Amygdala (tissue), 56 donors: Measurements from ENCODE around the gene STRA6.

Experiments used
- DNase-seq, 56 donors: peaks; one replicate each; lab custom pipeline; 2025; lab: John Stamatoyannopoulos, UW

STRA6 gene

DNA sequence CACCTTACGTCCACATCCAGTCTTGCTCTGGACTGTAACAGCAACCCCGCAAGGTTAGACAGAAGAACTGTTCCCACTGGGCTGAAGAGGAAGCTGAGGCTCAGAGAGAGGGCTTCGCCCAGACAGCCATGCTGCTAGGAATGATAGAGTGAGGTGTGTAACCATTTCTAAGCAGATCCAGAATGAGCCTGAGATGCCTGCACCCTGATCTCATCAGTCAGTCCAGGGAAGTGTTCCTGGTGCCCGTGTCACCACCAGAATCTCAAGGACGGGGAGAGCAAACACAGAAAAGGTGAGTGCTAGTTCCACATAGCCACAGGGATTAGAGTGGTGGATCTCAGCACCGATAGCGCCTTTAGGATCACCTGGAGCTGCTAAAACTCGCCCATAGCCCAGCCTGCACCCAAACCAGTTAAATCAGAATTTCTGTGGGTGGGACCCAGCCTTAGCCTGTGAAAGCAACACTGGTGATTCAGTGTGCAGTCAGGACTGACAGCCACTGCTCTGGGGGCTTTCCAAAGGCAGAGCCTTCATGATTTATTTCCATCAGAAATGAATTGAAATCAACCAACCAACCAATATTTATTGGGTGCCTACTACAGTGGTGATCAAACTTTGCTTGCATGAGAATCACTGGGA lies 16.8 kb downstream of the STRA6 start:
- DNase-seq, result no peak

- no peak for DNase-seq
Measured at GRCh38 chr15:74184582-74185091, 17.9 kb downstream of the STRA6 start.

- no peak for DNase-seq
Measured at GRCh38 chr15:74182131-74182530, 20.5 kb downstream of the STRA6 start.

GRCh38 chr15:74180881-74181602 lies 21.5 kb downstream of the STRA6 start:
- DNase-seq, result no peak

GRCh38 chr15:74179983-74180880 lies 22.4 kb downstream of the STRA6 start:
- no peak for DNase-seq

GRCh38 chr15:74179101-74179841 lies 23.3 kb downstream of the STRA6 start:
- DNase-seq, result peak in 3 of 56 donors; percentile 10 to 33 (median 22)

GRCh38 chr15:74178326-74179100 lies 24.1 kb downstream of the STRA6 start:
- no peak for DNase-seq

DNA sequence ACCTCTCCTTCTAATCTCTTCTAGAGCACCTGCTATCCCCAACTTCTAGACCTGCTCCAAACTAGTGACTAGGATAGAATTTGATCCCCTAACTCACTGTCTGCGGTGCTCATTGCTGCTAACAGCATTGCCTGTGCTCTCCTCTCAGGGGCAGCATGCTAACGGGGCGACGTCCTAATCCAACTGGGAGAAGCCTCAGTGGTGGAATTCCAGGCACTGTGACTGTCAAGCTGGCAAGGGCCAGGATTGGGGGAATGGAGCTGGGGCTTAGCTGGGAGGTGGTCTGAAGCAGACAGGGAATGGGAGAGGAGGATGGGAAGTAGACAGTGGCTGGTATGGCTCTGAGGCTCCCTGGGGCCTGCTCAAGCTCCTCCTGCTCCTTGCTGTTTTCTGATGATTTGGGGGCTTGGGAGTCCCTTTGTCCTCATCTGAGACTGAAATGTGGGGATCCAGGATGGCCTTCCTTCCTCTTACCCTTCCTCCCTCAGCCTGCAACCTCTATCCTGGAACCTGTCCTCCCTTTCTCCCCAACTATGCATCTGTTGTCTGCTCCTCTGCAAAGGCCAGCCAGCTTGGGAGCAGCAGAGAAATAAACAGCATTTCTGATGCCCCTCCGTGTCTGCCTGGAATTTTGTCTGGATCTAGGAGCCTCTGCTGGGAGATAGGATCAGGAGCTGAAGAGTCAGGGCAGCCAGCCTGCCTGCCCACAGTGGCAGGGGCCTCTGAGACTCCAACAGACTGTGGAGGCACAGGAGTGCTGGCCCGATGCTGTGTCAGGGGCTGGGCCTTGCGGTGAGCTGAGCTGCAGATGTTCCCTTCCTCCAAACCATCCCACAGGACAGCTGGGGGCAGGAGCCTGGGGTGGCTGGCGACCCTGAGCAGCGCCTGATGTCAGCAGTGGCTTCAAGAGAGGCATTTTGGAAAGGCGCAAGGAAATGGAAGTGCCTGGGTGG lies 26.0 kb downstream of the STRA6 start:
- DNase-seq, result no peak

GRCh38 chr15:74175271-74176191 lies 27.1 kb downstream of the STRA6 start:
- DNase-seq, result no peak

- DNase-seq, result no peak
Measured at GRCh38 chr15:74174958-74175253, 27.7 kb downstream of the STRA6 start.

DNA sequence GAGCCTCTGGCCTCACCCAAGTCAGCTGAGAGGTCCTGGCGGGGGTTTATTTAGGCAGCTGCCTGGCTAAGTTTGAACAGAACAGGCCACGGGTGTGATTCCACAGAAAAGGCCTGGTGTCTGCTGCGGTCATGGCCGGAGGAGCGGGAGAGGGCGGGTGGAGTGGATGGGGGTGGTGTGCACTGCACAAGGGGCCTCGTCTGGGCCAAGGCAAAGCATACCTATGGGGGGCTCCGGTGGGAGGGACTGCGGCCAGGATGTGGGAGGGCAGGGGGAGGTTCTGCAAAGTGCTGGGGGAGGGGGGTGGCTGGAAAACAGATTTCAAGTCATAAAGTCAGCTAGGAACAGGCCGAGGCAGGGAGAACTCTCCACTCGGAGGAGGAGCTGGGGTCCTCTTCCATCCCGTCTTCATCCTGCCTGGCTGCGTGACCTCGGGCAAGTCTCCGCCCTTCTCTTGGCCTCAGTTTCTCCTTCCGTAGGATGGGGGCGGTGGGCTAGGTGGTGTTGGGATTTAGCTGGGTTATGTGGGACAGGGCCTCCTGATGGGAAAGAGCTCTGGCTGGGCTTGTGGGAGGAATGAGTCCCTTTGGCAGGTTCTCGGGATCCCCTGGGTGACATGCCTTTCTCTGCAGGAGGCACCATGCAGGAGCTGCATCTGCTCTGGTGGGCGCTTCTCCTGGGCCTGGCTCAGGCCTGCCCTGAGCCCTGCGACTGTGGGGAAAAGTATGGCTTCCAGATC lies 28.2 kb downstream of the STRA6 start:
- DNase-seq, result no peak

GRCh38 chr15:74173380-74174218 lies 29.0 kb downstream of the STRA6 start, which contains the start of gene ISLR:
ISLR (plus strand) TSS chr15:74173710; CDS start chr15:74174859, 1,149 bp downstream.
- DNase-seq, result no peak

DNA sequence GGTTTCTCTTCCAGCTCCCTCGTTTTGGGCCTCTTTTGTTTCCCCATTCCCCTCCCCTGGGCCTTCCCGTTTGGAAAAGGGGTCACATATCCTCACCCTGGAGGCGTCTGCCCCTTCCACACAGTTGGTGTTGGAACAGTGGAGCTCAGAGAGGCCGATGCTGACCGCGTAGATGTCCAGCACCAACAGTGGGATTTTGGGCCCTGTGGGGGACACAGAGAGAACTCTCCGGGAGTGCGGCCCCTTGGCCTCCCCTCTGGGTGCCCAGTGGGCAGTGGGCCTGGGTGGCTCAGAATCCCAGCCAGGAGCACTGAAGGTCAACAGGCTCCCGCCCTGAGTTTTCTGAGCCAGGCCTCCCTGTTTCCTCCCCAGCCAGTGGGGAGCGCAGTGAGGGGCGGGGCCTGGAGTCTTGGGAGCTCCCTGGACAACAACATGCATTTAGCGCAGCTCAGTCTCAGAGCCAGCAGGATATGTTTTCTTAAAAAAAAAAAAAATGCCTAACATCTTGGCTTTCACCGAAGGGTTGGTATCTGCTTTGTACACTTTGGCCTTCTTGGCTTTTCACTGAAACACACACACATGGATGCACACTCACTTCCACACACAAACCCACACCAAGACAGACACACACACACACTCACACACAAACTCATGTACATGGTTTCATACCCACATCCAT lies 29.7 kb downstream of the STRA6 start:
- no peak for DNase-seq

DNA sequence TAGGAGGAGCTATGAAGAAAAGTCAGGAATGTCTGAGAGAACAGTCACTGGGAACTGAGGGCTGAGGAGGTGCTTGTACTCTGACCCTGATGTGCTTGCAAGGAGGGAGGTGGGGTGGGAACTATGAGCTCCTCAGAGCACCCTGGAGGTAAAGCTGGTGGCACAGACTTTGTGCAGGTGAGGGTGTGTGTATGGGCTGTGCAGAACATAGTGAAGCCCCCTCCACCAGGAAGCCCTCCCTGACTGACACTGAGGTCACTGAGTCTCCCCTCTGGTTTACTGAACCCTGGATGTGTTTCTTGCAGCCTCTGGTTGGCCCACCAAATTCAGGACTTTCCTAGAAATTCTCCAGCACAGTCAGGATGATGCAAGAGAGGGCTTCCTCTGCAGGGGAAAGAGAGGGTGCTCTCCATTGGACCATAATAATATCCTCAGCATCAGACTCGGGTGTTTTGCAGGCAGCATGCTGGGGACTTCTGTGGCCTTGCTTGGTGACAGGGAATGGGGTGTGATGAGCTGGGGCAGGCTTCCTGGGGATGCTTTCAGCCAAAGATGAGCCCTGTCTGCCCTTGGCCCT lies 30.5 kb downstream of the STRA6 start:
- no peak for DNase-seq
